GM10248 (cell line): ENCODE measurements around the gene RALGPS1.

Experiments
- CTCF ChIA-PET: fragments of 300-600 bp; sonication (Branson Sonifier 250); formaldehyde crosslinking; extraction: SDS; loops from one replicate; lab custom pipeline; 2021; ENCODE audit warnings: antibody characterized with exemption; lab: Yijun Ruan, JAX
- POLR2A ChIA-PET: fragments of 350-650 bp; sonication (Branson Sonifier 250); formaldehyde crosslinking; extraction: SDS; loops from one replicate; lab custom pipeline; 2020; ENCODE audit warnings: antibody characterized with exemption; lab: Yijun Ruan, JAX
- DNase-seq: peaks from one replicate; pipeline ENCODE4 v3.0.0; 2012; ENCODE audit errors: extremely low spot score
- TF ChIP-seq, protein P1 (sequence below): IDR thresholded peaks from 2 replicates; pipeline ENCODE4 v1.5.1; 2012; ENCODE audit warnings: mild to moderate bottlenecking, low read depth; ENCODE audit errors: extremely low read depth, missing control alignments, control extremely low read depth

Gene RALGPS1

GRCh38 chr9:126979461-126979860 lies 64.9 kb downstream of the RALGPS1 start:
- ChIA-PET POLR2A (no interaction called here), CTCF (interaction anchor here (1.1 to 1.4 kb wide), 3 partner anchors 25 to 221 kb away, joined by 3 read pairs; no protein-coding TSS in a partner anchor)
- DNase-seq: no peak
- TF ChIP-seq, protein P1, sequence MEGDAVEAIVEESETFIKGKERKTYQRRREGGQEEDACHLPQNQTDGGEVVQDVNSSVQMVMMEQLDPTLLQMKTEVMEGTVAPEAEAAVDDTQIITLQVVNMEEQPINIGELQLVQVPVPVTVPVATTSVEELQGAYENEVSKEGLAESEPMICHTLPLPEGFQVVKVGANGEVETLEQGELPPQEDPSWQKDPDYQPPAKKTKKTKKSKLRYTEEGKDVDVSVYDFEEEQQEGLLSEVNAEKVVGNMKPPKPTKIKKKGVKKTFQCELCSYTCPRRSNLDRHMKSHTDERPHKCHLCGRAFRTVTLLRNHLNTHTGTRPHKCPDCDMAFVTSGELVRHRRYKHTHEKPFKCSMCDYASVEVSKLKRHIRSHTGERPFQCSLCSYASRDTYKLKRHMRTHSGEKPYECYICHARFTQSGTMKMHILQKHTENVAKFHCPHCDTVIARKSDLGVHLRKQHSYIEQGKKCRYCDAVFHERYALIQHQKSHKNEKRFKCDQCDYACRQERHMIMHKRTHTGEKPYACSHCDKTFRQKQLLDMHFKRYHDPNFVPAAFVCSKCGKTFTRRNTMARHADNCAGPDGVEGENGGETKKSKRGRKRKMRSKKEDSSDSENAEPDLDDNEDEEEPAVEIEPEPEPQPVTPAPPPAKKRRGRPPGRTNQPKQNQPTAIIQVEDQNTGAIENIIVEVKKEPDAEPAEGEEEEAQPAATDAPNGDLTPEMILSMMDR: no peak

DNA sequence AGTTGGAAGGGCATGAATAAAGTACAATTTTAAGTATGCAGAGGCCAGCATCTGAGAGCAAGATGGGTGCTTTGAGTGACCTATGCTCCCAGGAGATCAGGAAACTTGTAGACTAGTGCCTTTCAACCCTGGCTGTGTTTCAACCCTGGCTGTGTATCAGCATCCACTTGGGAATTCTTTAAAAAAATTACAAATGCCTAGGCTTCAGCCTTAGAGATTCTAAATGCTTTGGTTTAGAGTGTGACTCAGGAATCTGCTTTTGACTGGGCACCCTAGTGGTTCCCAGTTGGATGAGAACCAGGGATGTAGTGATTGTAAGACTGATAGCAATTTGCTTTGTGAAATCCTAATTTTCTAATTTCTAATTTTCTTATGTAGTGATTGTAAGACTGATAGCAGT lies 65.6 kb downstream of the RALGPS1 start:
- ChIA-PET POLR2A (no interaction called here), CTCF (interaction anchor here (1.2 to 2.2 kb wide), 2 partner anchors 15 to 219 kb away, joined by 3 to 8 read pairs; no protein-coding TSS in a partner anchor)
- no peak for DNase-seq
- TF ChIP-seq, protein P1: no peak

DNA sequence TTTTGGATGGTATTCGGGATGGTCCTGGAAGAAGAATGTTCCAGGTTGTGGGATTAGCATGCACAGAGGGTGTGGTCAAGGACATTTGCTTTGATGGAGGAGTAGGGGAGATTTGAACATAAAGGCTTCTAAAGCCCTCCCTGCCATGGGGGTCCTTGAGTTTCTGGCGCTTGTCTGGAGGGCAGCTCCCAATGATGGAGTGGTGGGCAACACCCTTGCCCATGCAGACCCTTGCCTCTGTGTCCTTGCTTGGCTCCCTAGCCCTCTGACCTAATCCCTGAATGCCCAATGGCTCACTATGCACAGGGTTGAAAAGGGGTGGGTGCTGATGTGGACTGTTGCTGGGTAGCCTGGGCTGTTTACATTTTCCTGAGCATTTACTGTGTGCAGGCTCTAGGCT lies 66.6 kb downstream of the RALGPS1 start:
- ChIA-PET POLR2A (no interaction called here), CTCF (interaction anchor here (2.2 kb wide), 1 partner anchor 16 kb away, joined by 8 read pairs; no protein-coding TSS in a partner anchor)
- DNase-seq: no peak
- TF ChIP-seq, protein P1: no peak

DNA sequence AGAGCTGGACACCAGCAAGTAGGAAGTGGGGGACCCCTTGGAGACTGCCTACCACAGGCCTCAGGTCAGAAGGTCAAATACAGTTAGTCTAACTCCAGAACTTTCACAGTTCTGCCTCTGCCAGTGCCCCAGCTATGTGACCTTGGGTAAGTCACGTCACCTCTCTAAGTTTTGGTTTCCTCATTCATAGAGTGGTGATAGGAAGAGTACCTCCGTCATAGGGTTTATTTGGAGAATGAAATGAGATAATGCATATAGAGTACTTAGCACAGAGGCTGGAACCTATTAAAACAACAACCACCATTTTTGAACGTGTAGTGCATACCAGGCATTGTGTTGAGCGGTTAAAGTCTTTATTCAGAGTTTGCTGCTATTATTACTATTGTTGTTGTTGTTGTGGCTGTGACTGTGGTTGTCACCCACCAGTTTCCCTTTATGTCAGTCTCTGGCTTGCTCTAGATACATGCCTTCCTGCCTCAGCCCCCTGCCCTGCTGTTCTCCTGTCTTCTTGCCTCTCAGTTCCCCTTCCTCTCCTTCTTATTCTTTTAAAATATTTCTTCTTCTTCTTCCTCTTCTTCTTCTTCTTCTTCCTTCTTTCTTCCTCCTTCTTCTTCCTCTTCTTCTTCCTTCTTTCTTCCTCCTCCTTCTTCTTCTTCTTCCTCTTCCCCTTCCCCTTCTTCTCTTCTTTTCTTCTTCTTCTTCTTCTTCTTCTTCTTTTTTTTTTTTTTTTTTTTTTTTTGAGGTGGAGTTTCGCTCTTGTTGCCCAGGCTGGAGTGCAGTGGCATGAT lies 67.8 kb downstream of the RALGPS1 start:
- TF ChIP-seq, protein P1: no peak
- DNase-seq: no peak
- CTCF ChIA-PET: interaction anchor here (2.2 kb wide), 1 partner anchor 18 kb away, joined by 8 read pairs; no protein-coding TSS in a partner anchor
- POLR2A ChIA-PET: no interaction called here

GRCh38 chr9:126983767-126984166 lies 69.2 kb downstream of the RALGPS1 start:
- POLR2A ChIA-PET: no interaction called here
- CTCF ChIA-PET: interaction anchor here (1.1 kb wide), 1 partner anchor 68 kb away, joined by 3 read pairs; no protein-coding TSS in a partner anchor

DNA sequence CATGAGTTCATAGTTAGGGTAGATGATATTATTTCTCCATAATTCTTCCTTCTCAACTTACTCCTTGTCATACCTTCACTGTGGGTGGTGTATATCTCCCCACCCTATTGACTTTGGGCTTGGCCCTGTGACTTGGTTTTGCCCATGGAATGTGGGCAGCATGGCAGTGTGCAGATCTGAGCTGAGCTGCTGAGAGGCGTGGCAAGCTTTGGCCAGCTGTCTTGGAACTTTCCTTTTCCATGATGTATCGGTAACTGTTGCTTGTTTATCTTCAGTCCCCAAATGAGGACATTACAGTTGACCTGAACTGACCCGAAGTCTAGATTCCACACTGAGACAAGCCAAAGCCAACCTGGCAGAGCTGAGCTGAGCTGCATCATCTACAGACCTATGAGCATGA lies 70.4 kb downstream of the RALGPS1 start:
- TF ChIP-seq, protein P1: no peak
- CTCF ChIA-PET: interaction anchor here (1.1 to 2.1 kb wide), 2 partner anchors 20 to 66 kb away, joined by 3 to 7 read pairs; no protein-coding TSS in a partner anchor
- DNase-seq: no peak
- POLR2A ChIA-PET: interaction anchor here (0.5 kb wide), 1 partner anchor 39 kb away, joined by 6 read pairs; no protein-coding TSS in a partner anchor

More at GRCh38 chr9:126983767-126984166, 69.2 kb downstream of the RALGPS1 start:
- no peak for DNase-seq
- TF ChIP-seq, protein P1: no peak
